ENCODE data around the gene IFNAR1. TPM values are rescaled to one million over a fixed set of nuclear protein-coding genes. Genes with fewer than 3 reads are reported as not detected.

The IFNAR1 gene
- total RNA-seq, 1 experiment from 2014 or later = 14.2 TPM

- Histone ChIP-seq H4K20me1 (ENCODE audit: control insufficient read depth, insufficient read depth, insufficient read length) (no peaks in the 10 kb centered on the region), H3K79me1 (ENCODE audit: insufficient read depth, low read depth, low read length, poor library complexity, severe bottlenecking) (no peaks in the 10 kb centered on the region), H2AK5ac (ENCODE audit: insufficient read length, low read length) (no peak overlapping the region), H3K4ac (ENCODE audit: low read depth, low read length) (no peak overlapping the region), H3K79me2 (ENCODE audit: insufficient read depth, low read length) (no peaks in the 10 kb centered on the region), H3K27ac (ENCODE audit: insufficient read length, low read depth, low read length) (no peak overlapping the region), H4K8ac (replicated peaks; ENCODE audit: insufficient read length, low read depth, low read length) (no peak overlapping the region), H3K14ac (ENCODE audit: insufficient read depth, low read length) (no peak overlapping the region), H2BK120ac (ENCODE audit: low read depth, low read length, poor library complexity, severe bottlenecking) (no peak overlapping the region), H4K5ac (ENCODE audit: insufficient read length, low read depth, low read length) (no peak overlapping the region), H3K4me1 (ENCODE audit: insufficient read depth, low read length) (no peaks in the 10 kb centered on the region), H3K27me3 (ENCODE audit: insufficient read depth, low read length) (no peaks in the 10 kb centered on the region), H2BK5ac (ENCODE audit: insufficient read length, low read length) (no peak overlapping the region), H4K91ac (ENCODE audit: insufficient read length, low read depth, low read length) (no peak overlapping the region), H3K23ac (ENCODE audit: insufficient read length, low read depth, low read length) (no peak overlapping the region), H3K4me2 (ENCODE audit: insufficient read depth, insufficient read length, low read length) (no peak overlapping the region), H2BK20ac (ENCODE audit: low read depth, low read length, poor library complexity, severe bottlenecking) (no peak overlapping the region), H3K56ac (ENCODE audit: insufficient read length, low read depth, low read length) (no peak overlapping the region), H3K23me2 (ENCODE audit: insufficient read length, low read depth, low read length, poor library complexity, severe bottlenecking) (no peaks in the 10 kb centered on the region), H2BK12ac (ENCODE audit: insufficient read length, low read depth, low read length) (no peak overlapping the region), H2AFZ (ENCODE audit: low read length) (no peak overlapping the region), H3K9ac (ENCODE audit: extremely low read depth, insufficient read length, low read length) (no peak overlapping the region), H3K18ac (ENCODE audit: insufficient read length, low read depth, low read length) (no peak overlapping the region), H2BK15ac (ENCODE audit: low read depth, low read length) (no peak overlapping the region), H3K9me3 (ENCODE audit: control insufficient read depth, low read depth, low read length) (no peaks in the 10 kb centered on the region), H3T11ph (ENCODE audit: low read length) (no peak overlapping the region)
- H3K9me3 Mint-ChIP-seq = peaks cover 4 to 5% of the 10 kb centered on the region in 2 experiments; a peak in 4 of 5 replicates
- no CpG with 5 or more reads among the region's 5 CpGs for WGBS (ENCODE audit: extremely low coverage, insufficient read length, low lambda C conversion rate)
- no peak overlapping the region for H3K27ac Mint-ChIP-seq
- H3K27me3 Mint-ChIP-seq (ENCODE audit: low read depth) = no peaks in the 10 kb centered on the region; the same call in 1 of the 2 replicates
- TF ChIP-seq CTCF (conservative IDR thresholded peaks at IDR 0.05) = no peak
- H3K4me3 Mint-ChIP-seq = no peak overlapping the region
- peaks cover 0 to 8% (median 5%) of the 10 kb centered on the region in 3 experiments; a peak in 4 of 7 replicates for H3K36me3 Mint-ChIP-seq (ENCODE audit: insufficient read depth in 1 of 3, low read depth in 3 of 3)
- H3K4me1 Mint-ChIP-seq = no peaks in the 10 kb centered on the region
- no peak for DNase-seq
Observed at GRCh38 chr21:33283203-33283602, 41.6 kb upstream of the IFNAR1 start.
